Muscle of back (tissue), 11 donors: ENCODE measurements around the gene CD300H. TPM values are rescaled to one million over a fixed set of nuclear protein-coding genes. Genes with fewer than 3 reads are reported as not detected.
"Not testable (repeated sequence)": the region's sequence is repeated elsewhere in the genome, so short reads cannot be mapped to it uniquely, and the experiment has no call there.

ENCODE experiments used
- DNase-seq, 3 donors: peaks; one replicate each; pipeline versions ENCODE4 v3.0.0 to v3.0.0-alpha.2; 2013
- polyA plus RNA-seq, 10 donors: library from polyadenylated mRNA; unstranded; fragments of 120-200 nt; gene quantifications; one replicate each; pipeline ENCODE4 v1.2.1, GENCODE V29; 2013; ENCODE audit not compliant: insufficient read length in 10 of 10

Gene CD300H
- polyA plus RNA-seq, 10 donors, result 0.35 TPM; not detected in 9

- DNase-seq, result no peak
These were observed 40.2 kb downstream of the CD300H start for GRCh38 chr17:74527081-74527480.

DNA sequence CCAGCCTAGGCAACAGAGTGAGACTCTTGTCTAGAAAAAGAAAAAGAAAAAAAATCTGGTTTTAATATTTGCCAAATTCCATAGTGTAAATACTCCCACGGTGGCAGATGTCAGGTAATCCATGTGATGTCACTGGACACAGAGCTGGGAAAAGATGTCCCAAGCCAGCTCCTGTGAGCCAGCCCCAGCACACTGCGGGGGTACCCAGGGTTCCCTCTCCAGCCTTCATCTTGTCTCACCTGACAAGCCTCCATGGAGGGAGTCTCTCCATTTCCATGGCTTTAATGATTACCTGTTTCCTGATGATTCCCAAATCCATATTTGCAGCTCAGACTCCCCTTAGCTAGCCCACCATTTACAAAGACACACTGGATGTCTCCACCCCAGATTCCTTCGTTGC, 40.6 kb downstream of the CD300H start:
- no peak for DNase-seq

GRCh38 chr17:74525781-74526288, 41.5 kb downstream of the CD300H start:
- DNase-seq, result no peak

DNA sequence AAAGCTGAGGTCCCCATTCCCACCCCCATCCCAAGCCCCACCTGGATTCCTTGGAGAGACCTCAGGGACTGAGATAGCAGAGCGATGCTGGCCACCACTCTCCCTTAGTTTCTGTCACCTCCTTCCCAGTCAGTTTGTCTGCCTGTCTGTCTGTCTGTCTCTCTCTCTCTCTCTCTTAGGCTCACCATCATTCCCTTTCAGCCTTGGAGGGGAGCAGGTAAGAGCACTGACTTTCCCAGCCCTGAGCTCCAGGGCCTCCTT, 41.9 kb downstream of the CD300H start:
- no peak for DNase-seq

GRCh38 chr17:74524653-74525464, 42.5 kb downstream of the CD300H start:
- no peak for DNase-seq

GRCh38 chr17:74523308-74523707, 44.0 kb downstream of the CD300H start:
- no peak for DNase-seq

GRCh38 chr17:74522381-74523105, 44.8 kb downstream of the CD300H start:
- no peak for DNase-seq

- DNase-seq, result peak in 1 of 3 donors; percentile 39
These were observed 45.6 kb downstream of the CD300H start for GRCh38 chr17:74521701-74522201.

GRCh38 chr17:74520790-74521480, 46.4 kb downstream of the CD300H start:
- DNase-seq, result peak in 1 of 3 donors; percentile 42

- peak in 1 of 3 donors; percentile 22 for DNase-seq
These were observed 47.3 kb downstream of the CD300H start for GRCh38 chr17:74520016-74520434.

DNA sequence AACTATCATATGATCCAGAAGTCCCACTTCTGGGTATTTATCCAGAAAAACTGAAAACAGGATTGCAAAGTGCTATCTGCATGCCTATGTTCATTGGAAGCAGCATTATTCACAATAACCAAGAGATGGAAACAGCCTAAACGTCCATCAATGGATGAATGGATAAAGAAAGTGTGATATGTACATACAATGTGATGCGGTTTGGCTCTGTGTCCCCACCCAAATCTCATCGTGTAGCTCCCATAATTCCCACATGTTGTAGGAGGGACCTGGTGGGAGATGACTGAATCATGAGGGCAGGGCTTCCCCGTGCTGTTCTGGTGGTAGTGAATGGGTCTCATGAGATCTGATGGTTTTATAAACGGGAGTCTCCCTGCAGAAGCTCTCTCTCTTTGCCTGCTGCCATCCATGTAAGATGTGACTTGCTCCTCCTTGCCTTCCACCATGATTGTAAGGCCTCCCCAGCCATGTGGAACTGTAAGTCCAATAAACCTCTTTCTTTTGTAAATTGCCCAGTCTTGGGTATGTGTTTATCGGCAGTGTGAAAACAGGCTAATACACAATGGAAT, 48.8 kb downstream of the CD300H start:
- not testable (repeated sequence) for DNase-seq

DNA sequence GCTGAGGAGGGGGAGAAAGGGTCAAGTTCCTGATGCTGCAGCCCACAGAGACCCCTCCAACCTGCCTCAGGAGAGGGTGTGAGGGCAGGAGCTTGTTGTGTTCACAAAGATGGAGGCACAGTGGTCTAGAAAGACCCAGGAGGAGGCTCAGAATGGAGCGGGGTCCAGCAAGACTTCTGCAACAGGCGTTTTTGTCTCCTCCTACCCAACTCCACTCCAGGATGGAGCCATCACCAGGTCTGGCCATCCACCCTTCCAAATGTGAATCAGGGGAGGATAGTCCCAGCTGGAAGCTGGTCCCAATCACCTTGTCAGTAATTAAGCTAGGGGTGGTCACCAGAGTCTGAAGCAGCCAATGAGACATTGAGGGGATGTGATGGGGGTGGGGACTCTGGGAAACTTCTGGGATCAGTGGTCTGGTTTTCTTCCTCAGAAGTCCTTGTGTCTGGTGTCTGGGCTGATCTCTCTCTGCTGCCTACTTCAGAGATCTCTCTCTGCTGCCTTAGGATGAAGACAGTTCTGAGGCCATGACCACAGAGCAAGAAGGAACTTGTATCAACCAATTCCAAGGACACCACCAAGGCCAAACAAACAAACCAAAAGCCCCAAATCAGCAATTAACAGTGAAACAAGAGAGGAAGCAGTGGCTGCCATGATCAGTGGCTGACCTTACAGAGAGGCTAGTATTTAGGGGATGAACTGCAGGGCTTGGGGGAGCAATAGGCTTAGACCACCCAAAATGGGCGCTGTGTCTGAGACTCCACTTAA, 50.6 kb downstream of the CD300H start:
- no peak for DNase-seq

DNA sequence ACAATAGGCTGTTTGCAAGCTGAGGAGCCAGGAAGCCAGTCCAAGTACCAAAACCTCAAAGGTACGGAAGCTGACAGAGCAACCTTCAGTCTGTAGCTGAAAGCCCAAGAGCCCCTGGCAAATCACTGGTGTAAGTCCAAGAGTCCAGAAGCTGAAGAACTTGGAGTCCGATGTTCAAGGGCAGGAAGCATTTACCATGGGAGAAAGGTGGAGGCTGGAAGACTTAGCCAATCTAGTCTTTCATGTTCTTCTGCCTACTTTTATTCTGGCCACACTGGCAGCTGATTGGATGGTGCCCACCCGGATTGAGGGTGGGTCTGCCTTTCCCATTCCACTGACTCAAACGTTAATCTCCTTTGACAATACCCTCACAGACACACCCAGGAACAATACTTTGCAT, 51.4 kb downstream of the CD300H start:
- DNase-seq, result no peak

DNA sequence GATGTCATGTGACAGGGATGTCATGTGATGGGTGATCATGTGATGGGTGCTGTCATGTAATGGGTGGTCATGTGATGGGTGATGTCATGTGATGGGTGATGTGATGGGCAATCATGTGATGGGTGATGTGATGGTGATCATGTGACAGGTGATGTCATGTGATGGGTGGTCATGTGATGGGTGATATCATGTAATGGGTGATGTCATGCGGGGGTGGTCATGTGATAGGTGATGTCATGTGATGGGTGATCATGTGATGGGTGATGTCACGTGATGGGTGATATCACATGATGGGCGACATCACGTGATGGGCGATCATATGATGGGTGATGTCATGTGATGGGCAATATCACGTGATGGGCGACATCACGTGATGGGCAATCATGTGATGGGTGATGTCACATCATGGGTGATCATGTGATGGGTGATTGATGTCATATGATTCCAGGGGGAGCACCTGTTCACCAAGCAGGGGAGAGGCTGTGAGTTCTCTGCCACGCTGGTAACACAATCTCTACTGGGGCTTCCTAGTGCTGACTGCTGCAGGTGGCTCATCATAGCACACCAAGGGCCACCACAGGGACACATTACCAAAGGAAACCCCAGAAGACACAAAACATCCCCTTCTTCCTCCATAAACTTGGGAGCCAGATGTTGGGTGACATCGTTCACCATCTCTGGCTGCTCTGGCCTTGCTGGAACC, 52.5 kb downstream of the CD300H start:
- DNase-seq, result peak in 1 of 3 donors; percentile 45

GRCh38 chr17:74513987-74514631, 53.2 kb downstream of the CD300H start:
- DNase-seq, result peak in 2 of 3 donors; percentile 32 to 59

DNA sequence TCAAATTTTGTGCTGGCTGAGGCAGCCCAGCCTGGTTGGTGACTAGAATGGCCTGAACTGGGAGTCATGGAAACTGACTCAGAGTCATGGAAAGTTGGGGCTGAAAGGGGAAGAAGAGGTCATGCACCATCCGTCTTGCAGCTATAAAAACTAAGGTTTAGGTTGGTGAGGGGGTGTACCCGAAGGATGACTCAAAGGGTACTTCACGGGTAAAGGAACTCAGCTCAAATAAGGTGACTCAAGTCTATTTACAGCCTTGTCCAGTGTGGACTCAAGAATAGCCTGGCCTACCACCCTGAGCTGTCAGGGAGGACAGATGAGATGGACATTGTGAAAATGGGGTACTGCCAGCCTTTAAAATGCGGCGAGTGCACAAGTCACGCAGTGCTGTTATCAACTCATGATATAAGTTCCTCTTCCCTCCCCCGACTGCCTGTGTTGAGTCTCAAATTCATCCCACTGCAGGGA, 54.7 kb downstream of the CD300H start:
- DNase-seq, result peak in 1 of 3 donors; percentile 32

GRCh38 chr17:74512036-74512435, 55.3 kb downstream of the CD300H start:
- DNase-seq, result no peak
